GM23338 (cell line): ENCODE measurements around the gene HPS4. TPM values are rescaled to one million over a fixed set of nuclear protein-coding genes. Genes with fewer than 3 reads are reported as not detected.

Experiments
- ATAC-seq: fragments of 200-7000 bp; cut with Tn5 transposase; 3 replicates; pipeline ENCODE4 v1.9.1; 2020
- DNase-seq: peaks from one replicate; pipeline ENCODE4 v3.0.0-alpha.2; 2015; ENCODE audit warnings: low spot score
- H2AFZ ChIP-seq: fragments of 200-600 bp; sonication (generic); 2 replicates; pipeline ENCODE4 v1.8.0; 2016; ENCODE audit warnings: antibody characterized with exemption, mild to moderate bottlenecking, moderate library complexity
- H3F3A ChIP-seq: fragments of 200-600 bp; sonication (generic); replicated peaks from 2 replicates; pipeline ENCODE4 v1.8.0; 2017; ENCODE audit warnings: antibody characterized with exemption, mixed run types, low read depth
- H3K27ac ChIP-seq: fragments of 200-600 bp; sonication (generic); 2 replicates; pipeline ENCODE4 v1.6.1; 2016; ENCODE audit warnings: low read depth
- H3K27me3 ChIP-seq: fragments of 200-600 bp; sonication (generic); 2 replicates; pipeline ENCODE4 v1.8.0; 2016; ENCODE audit warnings: mild to moderate bottlenecking, mixed run types, moderate library complexity; ENCODE audit not compliant: insufficient read depth
- H3K36me3 ChIP-seq: fragments of 200-600 bp; sonication (generic); 2 replicates; pipeline ENCODE4 v1.8.0; 2016; ENCODE audit warnings: mild to moderate bottlenecking; ENCODE audit not compliant: insufficient read depth
- H3K4me1 ChIP-seq: fragments of 200-600 bp; sonication (generic); 2 replicates; pipeline ENCODE4 v1.8.0; 2016; ENCODE audit warnings: mild to moderate bottlenecking, moderate library complexity; ENCODE audit not compliant: insufficient read depth
- H3K4me2 ChIP-seq: fragments of 200-600 bp; sonication (generic); 2 replicates; pipeline ENCODE4 v1.7.1; 2017; ENCODE audit warnings: mixed run types
- H3K4me3 ChIP-seq: fragments of 200-600 bp; sonication (generic); 2 replicates; pipeline ENCODE4 v1.6.1; 2016; ENCODE audit warnings: mixed run types
- H3K79me2 ChIP-seq: fragments of 200-600 bp; sonication (generic); replicated peaks from 2 replicates; pipeline ENCODE4 v1.8.0; 2017; ENCODE audit warnings: mild to moderate bottlenecking; ENCODE audit not compliant: insufficient read depth
- H3K9me2 ChIP-seq: fragments of 200-600 bp; sonication (generic); 2 replicates; pipeline ENCODE4 v1.8.0; 2017; ENCODE audit not compliant: insufficient read depth
- H4K20me1 ChIP-seq: fragments of 200-600 bp; sonication (generic); replicated peaks from 2 replicates; pipeline ENCODE4 v1.8.0; 2017; ENCODE audit warnings: mild to moderate bottlenecking; ENCODE audit not compliant: insufficient read depth
- H3K27ac Mint-ChIP-seq: 2 replicates; pipeline ENCODE4 v1.8.0; 2020; ENCODE audit warnings: inconsistent platforms, mild to moderate bottlenecking, moderate library complexity, mixed read lengths
- H3K27me3 Mint-ChIP-seq: 3 replicates; pipeline ENCODE4 v1.8.0; 2022; ENCODE audit warnings: low read depth, mild to moderate bottlenecking, moderate library complexity, mixed read lengths, inconsistent platforms; ENCODE audit not compliant: insufficient read depth, poor library complexity
- H3K36me3 Mint-ChIP-seq: 3 replicates; pipeline ENCODE4 v1.8.0; 2021; ENCODE audit warnings: low read depth, mild to moderate bottlenecking, inconsistent platforms, moderate library complexity, mixed read lengths
- H3K4me1 Mint-ChIP-seq: 3 replicates; pipeline ENCODE4 v1.8.0; 2020; ENCODE audit warnings: mild to moderate bottlenecking, inconsistent platforms, mixed read lengths
- H3K4me3 Mint-ChIP-seq: 3 replicates; pipeline ENCODE4 v1.8.0; 2021; ENCODE audit warnings: moderate library complexity, mild to moderate bottlenecking, inconsistent platforms, mixed read lengths
- H3K9me3 Mint-ChIP-seq: 3 replicates; pipeline ENCODE4 v1.8.0; 2020; ENCODE audit warnings: moderate library complexity, mild to moderate bottlenecking, inconsistent platforms, mixed read lengths
- CREB1 ChIP-seq: fragments of 250-450 bp; sonication (Bioruptor Pico); IDR thresholded peaks from 2 replicates; pipeline ENCODE4 v1.5.0; 2020; ENCODE audit warnings: low read depth, mild to moderate bottlenecking, moderate library complexity
- EZH2 ChIP-seq: fragments of 200-600 bp; sonication (generic); IDR thresholded peaks from one replicate; pipeline ENCODE4 v1.8.0; 2017; ENCODE audit warnings: antibody characterized with exemption, mild to moderate bottlenecking, low read depth; ENCODE audit not compliant: unreplicated experiment
- EZH2phosphoT487 ChIP-seq: fragments of 200-600 bp; sonication (generic); IDR thresholded peaks from one replicate; pipeline ENCODE4 v1.8.1; 2018; ENCODE audit warnings: antibody characterized with exemption; ENCODE audit not compliant: unreplicated experiment
- JUNB ChIP-seq: IDR thresholded peaks from one replicate; pipeline ENCODE4 v1.6.1; 2016; ENCODE audit warnings: antibody characterized with exemption; ENCODE audit not compliant: unreplicated experiment
- NANOG ChIP-seq: IDR thresholded peaks from 2 replicates; pipeline ENCODE4 v1.6.1; 2016; ENCODE audit warnings: antibody characterized with exemption, borderline replicate concordance
- POLR2AphosphoS5 ChIP-seq: IDR thresholded peaks from 2 replicates; pipeline ENCODE4 v1.6.1; 2016; ENCODE audit warnings: antibody characterized with exemption, low read depth
- STAT1 ChIP-seq: IDR thresholded peaks from one replicate; pipeline ENCODE4 v1.6.1; 2016; ENCODE audit warnings: antibody characterized with exemption; ENCODE audit not compliant: unreplicated experiment
- ZNF114 ChIP-seq: fragments of 250-450 bp; sonication (Bioruptor Pico); IDR thresholded peaks from 2 replicates; pipeline ENCODE4 v1.5.0; 2020; ENCODE audit warnings: mild to moderate bottlenecking, moderate library complexity
- ZNF331 ChIP-seq: fragments of 250-450 bp; sonication (Bioruptor Pico); IDR thresholded peaks from 2 replicates; pipeline ENCODE4 v1.5.0; 2020; ENCODE audit warnings: low read depth, mild to moderate bottlenecking, moderate library complexity
- polyA plus RNA-seq: library from polyadenylated mRNA; unstranded; fragments of >200 nt; fragmentation: Nextera tagmentation; extraction: Ambion mirVana; gene quantifications from 2 replicates; pipeline ENCODE4 v1.2.1, GENCODE V29; 2016
- total RNA-seq: library from RNA; depleted of rRNA; stranded (reverse); fragments of >200 nt; shearing (Covaris generic); gene quantifications from 2 replicates; pipeline ENCODE4 v1.2.3, GENCODE V29; 2014
- TF ChIP-seq, protein P1 (sequence below): IDR thresholded peaks from 2 replicates; pipeline ENCODE4 v1.6.1; 2016; ENCODE audit warnings: antibody characterized with exemption
- TF ChIP-seq, protein P2 (sequence below): fragments of 250-450 bp; sonication (Bioruptor Pico); IDR thresholded peaks from 2 replicates; pipeline ENCODE4 v1.5.0; 2020; ENCODE audit warnings: mild to moderate bottlenecking, moderate library complexity
- TF ChIP-seq, protein P3 (sequence below), 2 experiments: fragments of 200-600 bp in 1 of 2; sonication (generic) in 1 of 2; conservative IDR thresholded peaks; 2 replicates each; pipeline versions ENCODE4 v1.5.1 to v1.6.1; 2016 to 2017; ENCODE audit warnings: antibody characterized with exemption in 2 of 2, low read depth in 2 of 2, mild to moderate bottlenecking in 2 of 2, moderate library complexity in 1 of 2

HPS4 gene
- total and polyA plus RNA-seq, 2 experiments from 2014 or later, result 20.3 to 49.4 TPM

DNA sequence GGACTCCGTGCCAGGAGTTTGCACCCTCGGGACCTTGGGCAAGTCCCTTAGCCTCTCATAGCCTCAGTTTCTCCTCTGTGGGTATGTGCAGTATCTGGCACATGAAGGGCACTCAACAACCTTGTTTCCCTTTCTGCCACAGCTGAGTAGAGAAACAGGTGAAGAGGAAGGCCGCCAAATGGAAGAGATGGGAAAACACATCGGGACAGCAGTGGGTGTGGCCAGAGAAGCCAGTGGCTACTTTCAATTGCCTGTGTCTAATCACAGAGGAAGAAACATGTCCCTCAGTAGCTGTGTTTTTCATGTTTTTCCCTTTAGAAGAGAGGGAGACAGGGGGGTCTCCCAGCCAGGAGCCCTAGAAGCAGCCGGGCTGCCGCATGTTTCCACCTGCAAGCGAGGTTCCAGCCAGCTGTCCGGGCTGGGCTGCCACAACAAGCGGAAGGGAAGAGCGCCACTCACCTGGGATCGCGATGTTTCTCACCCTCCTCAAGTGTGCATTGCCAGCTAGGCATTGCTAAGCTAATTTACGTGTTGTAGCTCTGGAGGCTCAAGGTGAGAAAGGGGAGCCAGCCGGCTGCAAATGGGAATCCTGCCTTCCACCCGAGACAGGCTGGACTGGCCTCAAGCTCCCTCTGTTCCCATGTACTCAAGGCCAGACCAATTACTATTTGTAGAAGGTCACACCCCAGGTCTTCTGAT lies 37.9 kb downstream of the HPS4 start:
- no peaks in the 10 kb centered on the region for H3F3A ChIP-seq
- ATAC-seq (peak; percentile 20), DNase-seq (peak; percentile 27)
- H3K36me3 ChIP-seq, result no peaks in the 10 kb centered on the region
- H3K27ac ChIP-seq, result no peak overlapping the region
- no peak overlapping the region for H3K4me2 ChIP-seq
- TF ChIP-seq POLR2AphosphoS5, result no peak
- peaks cover 10% of the 10 kb centered on the region for H3K4me1 Mint-ChIP-seq
- peaks cover 7% of the 10 kb centered on the region; the same call in 1 of the 2 replicates for H3K4me1 ChIP-seq
- H3K36me3 Mint-ChIP-seq, result peaks cover 5% of the 10 kb centered on the region; the same call in 2 of the 3 replicates
- H2AFZ ChIP-seq, result no peak overlapping the region
- no peak overlapping the region for H3K4me3 Mint-ChIP-seq
- H3K4me3 ChIP-seq, result no peak overlapping the region
- H3K9me3 Mint-ChIP-seq, result no peaks in the 10 kb centered on the region
- no peaks in the 10 kb centered on the region for H4K20me1 ChIP-seq
- no peak overlapping the region for H3K27ac Mint-ChIP-seq
- no peaks in the 10 kb centered on the region for H3K27me3 ChIP-seq
- H3K27me3 Mint-ChIP-seq, result peaks cover 11% of the 10 kb centered on the region
- no peaks in the 10 kb centered on the region for H3K9me2 ChIP-seq
- no peaks in the 10 kb centered on the region for H3K79me2 ChIP-seq

DNA sequence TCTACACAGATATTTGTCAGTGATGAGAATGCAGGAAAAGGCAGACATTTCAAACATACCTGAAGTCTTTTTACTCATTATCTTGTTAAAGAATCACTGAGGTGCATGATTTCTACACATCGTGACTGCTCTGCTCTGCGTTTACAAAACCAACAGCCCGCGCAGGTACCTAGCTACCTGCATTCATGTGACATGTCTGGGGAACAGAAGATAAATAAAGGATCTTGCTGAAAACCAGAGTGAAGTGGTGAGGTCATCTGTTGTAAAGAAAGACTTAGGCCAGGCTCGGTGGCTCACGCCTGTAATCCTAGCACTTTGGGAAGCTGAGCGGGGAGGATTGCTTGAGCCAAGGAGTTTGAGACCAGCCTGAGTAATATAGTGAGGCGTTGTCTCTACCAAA lies 38.8 kb downstream of the HPS4 start:
- no peak overlapping the region for H2AFZ ChIP-seq
- Mint-ChIP-seq H3K27me3 (peaks cover 11% of the 10 kb centered on the region), H3K9me3 (no peaks in the 10 kb centered on the region), H3K36me3 (peaks cover 4% of the 10 kb centered on the region; the same call in 1 of the 3 replicates), H3K4me3 (no peak overlapping the region), H3K27ac (no peak overlapping the region), H3K4me1 (peaks cover 10% of the 10 kb centered on the region)
- ATAC-seq (no peak), DNase-seq (no peak)
- no peak overlapping the region for H3K27ac ChIP-seq
- no peaks in the 10 kb centered on the region for H3K79me2 ChIP-seq
- H3K4me1 ChIP-seq, result peaks cover 7% of the 10 kb centered on the region; the same call in 1 of the 2 replicates
- H3K4me2 ChIP-seq, result no peak overlapping the region
- H4K20me1 ChIP-seq, result no peaks in the 10 kb centered on the region
- no peaks in the 10 kb centered on the region for H3F3A ChIP-seq
- no peaks in the 10 kb centered on the region for H3K36me3 ChIP-seq
- H3K27me3 ChIP-seq, result no peaks in the 10 kb centered on the region
- no peaks in the 10 kb centered on the region for H3K9me2 ChIP-seq
- no peak overlapping the region for H3K4me3 ChIP-seq
- TF ChIP-seq EZH2 (no peak), CREB1 (CRISPR knock-in tag) (no peak), STAT1 (no peak), EZH2phosphoT487 (no peak), ZNF331 (no peak), JUNB (no peak), NANOG (no peak), ZNF114 (no peak), POLR2AphosphoS5 (no peak)
- TF ChIP-seq, protein P1, sequence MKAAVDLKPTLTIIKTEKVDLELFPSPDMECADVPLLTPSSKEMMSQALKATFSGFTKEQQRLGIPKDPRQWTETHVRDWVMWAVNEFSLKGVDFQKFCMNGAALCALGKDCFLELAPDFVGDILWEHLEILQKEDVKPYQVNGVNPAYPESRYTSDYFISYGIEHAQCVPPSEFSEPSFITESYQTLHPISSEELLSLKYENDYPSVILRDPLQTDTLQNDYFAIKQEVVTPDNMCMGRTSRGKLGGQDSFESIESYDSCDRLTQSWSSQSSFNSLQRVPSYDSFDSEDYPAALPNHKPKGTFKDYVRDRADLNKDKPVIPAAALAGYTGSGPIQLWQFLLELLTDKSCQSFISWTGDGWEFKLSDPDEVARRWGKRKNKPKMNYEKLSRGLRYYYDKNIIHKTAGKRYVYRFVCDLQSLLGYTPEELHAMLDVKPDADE, result no peak
- TF ChIP-seq, protein P2, sequence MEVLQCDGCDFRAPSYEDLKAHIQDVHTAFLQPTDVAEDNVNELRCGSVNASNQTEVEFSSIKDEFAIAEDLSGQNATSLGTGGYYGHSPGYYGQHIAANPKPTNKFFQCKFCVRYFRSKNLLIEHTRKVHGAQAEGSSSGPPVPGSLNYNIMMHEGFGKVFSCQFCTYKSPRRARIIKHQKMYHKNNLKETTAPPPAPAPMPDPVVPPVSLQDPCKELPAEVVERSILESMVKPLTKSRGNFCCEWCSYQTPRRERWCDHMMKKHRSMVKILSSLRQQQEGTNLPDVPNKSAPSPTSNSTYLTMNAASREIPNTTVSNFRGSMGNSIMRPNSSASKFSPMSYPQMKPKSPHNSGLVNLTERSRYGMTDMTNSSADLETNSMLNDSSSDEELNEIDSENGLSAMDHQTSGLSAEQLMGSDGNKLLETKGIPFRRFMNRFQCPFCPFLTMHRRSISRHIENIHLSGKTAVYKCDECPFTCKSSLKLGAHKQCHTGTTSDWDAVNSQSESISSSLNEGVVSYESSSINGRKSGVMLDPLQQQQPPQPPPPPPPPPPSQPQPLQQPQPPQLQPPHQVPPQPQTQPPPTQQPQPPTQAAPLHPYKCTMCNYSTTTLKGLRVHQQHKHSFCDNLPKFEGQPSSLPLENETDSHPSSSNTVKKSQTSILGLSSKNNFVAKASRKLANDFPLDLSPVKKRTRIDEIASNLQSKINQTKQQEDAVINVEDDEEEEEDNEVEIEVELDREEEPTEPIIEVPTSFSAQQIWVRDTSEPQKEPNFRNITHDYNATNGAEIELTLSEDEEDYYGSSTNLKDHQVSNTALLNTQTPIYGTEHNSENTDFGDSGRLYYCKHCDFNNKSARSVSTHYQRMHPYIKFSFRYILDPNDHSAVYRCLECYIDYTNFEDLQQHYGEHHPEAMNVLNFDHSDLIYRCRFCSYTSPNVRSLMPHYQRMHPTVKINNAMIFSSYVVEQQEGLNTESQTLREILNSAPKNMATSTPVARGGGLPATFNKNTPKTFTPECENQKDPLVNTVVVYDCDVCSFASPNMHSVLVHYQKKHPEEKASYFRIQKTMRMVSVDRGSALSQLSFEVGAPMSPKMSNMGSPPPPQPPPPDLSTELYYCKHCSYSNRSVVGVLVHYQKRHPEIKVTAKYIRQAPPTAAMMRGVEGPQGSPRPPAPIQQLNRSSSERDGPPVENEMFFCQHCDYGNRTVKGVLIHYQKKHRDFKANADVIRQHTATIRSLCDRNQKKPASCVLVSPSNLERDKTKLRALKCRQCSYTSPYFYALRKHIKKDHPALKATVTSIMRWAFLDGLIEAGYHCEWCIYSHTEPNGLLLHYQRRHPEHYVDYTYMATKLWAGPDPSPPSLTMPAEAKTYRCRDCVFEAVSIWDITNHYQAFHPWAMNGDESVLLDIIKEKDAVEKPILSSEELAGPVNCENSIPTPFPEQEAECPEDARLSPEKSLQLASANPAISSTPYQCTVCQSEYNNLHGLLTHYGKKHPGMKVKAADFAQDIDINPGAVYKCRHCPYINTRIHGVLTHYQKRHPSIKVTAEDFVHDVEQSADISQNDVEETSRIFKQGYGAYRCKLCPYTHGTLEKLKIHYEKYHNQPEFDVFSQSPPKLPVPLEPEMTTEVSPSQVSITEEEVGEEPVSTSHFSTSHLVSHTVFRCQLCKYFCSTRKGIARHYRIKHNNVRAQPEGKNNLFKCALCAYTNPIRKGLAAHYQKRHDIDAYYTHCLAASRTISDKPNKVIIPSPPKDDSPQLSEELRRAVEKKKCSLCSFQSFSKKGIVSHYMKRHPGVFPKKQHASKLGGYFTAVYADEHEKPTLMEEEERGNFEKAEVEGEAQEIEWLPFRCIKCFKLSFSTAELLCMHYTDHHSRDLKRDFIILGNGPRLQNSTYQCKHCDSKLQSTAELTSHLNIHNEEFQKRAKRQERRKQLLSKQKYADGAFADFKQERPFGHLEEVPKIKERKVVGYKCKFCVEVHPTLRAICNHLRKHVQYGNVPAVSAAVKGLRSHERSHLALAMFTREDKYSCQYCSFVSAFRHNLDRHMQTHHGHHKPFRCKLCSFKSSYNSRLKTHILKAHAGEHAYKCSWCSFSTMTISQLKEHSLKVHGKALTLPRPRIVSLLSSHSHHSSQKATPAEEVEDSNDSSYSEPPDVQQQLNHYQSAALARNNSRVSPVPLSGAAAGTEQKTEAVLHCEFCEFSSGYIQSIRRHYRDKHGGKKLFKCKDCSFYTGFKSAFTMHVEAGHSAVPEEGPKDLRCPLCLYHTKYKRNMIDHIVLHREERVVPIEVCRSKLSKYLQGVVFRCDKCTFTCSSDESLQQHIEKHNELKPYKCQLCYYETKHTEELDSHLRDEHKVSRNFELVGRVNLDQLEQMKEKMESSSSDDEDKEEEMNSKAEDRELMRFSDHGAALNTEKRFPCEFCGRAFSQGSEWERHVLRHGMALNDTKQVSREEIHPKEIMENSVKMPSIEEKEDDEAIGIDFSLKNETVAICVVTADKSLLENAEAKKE (CRISPR knock-in tag), result no peak
- TF ChIP-seq, protein P3, sequence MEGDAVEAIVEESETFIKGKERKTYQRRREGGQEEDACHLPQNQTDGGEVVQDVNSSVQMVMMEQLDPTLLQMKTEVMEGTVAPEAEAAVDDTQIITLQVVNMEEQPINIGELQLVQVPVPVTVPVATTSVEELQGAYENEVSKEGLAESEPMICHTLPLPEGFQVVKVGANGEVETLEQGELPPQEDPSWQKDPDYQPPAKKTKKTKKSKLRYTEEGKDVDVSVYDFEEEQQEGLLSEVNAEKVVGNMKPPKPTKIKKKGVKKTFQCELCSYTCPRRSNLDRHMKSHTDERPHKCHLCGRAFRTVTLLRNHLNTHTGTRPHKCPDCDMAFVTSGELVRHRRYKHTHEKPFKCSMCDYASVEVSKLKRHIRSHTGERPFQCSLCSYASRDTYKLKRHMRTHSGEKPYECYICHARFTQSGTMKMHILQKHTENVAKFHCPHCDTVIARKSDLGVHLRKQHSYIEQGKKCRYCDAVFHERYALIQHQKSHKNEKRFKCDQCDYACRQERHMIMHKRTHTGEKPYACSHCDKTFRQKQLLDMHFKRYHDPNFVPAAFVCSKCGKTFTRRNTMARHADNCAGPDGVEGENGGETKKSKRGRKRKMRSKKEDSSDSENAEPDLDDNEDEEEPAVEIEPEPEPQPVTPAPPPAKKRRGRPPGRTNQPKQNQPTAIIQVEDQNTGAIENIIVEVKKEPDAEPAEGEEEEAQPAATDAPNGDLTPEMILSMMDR (conservative IDR thresholded peaks at IDR 0.05; ENCODE audit: low read depth in 2 of 2), result no peak
